ENCODE measurements around the gene FAM3D.

The FAM3D gene

DNA sequence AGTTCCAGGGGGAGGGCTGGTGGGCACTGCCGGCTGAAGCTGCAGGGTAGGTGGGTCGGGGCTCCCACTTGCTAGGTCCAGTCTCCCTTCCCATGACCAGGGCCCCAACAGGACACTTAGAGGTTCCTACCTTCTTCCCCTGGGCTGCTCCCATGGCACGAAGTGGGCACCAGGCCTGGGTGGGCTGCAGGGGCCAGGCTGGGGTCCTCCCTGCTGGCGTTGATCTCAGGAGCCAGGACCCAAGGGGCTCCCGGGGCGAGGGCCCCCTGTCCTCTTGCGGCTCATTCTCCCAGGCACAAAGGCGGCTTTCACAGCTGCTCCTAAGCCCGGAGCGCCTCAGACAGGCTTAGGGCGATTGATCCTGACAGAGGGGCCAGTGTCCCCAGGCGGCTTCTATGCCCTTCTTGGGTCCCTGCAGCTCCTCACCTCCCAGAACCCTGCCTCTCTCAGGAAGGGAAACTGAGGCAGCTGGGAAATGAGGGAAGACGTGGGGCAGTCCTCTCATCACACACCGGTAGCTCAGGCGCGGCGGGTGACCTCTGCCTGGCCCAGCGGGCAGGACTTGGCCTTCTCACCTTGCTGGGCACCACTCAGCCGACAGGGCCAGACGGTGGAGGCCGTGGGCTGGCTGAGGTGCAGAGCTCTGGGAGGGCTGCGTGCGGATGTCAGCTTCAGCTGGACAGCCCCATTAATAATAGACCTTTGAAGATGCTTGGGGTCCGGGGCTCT, 39.6 kb downstream of the FAM3D start:
- H3K9me2 ChIP-seq (replicated peaks; ENCODE audit: control insufficient read depth, low read length): no peaks in the 10 kb centered on the region
- no peaks in the 10 kb centered on the region for H3F3A ChIP-seq (ENCODE audit: control insufficient read depth, insufficient read depth)
- no peaks in the 10 kb centered on the region for H3K79me2 ChIP-seq (ENCODE audit: control insufficient read depth, low read length)
- no peaks in the 10 kb centered on the region for H3K36me3 ChIP-seq (ENCODE audit: control insufficient read depth, low read length)
- H3K4me3 ChIP-seq (ENCODE audit: low read length): no peak overlapping the region
- no peak overlapping the region for H3K4me2 ChIP-seq (ENCODE audit: low read length)
- TF ChIP-seq EZH2phosphoT487 (IDR thresholded peaks at IDR 0.05; ENCODE audit: borderline replicate concordance, low read length): no peak
- TF ChIP-seq, protein P1, sequence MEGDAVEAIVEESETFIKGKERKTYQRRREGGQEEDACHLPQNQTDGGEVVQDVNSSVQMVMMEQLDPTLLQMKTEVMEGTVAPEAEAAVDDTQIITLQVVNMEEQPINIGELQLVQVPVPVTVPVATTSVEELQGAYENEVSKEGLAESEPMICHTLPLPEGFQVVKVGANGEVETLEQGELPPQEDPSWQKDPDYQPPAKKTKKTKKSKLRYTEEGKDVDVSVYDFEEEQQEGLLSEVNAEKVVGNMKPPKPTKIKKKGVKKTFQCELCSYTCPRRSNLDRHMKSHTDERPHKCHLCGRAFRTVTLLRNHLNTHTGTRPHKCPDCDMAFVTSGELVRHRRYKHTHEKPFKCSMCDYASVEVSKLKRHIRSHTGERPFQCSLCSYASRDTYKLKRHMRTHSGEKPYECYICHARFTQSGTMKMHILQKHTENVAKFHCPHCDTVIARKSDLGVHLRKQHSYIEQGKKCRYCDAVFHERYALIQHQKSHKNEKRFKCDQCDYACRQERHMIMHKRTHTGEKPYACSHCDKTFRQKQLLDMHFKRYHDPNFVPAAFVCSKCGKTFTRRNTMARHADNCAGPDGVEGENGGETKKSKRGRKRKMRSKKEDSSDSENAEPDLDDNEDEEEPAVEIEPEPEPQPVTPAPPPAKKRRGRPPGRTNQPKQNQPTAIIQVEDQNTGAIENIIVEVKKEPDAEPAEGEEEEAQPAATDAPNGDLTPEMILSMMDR (IDR thresholded peaks at IDR 0.05; ENCODE audit: low read depth, low read length, poor library complexity, severe bottlenecking): no peak
- no peaks in the 10 kb centered on the region for H3K9me3 ChIP-seq (ENCODE audit: control insufficient read depth, insufficient read depth, low read length)
- H3K4me1 ChIP-seq (ENCODE audit: control insufficient read depth, low read length): peaks cover 6% of the 10 kb centered on the region
- H3K27ac ChIP-seq (ENCODE audit: low read depth, low read length): no peak overlapping the region
- peaks cover 13% of the 10 kb centered on the region for H3K27me3 ChIP-seq (ENCODE audit: control insufficient read depth, low read length)
- no peaks in the 10 kb centered on the region for H4K20me1 ChIP-seq (ENCODE audit: control insufficient read depth, insufficient read depth, low read depth, low read length)

DNA sequence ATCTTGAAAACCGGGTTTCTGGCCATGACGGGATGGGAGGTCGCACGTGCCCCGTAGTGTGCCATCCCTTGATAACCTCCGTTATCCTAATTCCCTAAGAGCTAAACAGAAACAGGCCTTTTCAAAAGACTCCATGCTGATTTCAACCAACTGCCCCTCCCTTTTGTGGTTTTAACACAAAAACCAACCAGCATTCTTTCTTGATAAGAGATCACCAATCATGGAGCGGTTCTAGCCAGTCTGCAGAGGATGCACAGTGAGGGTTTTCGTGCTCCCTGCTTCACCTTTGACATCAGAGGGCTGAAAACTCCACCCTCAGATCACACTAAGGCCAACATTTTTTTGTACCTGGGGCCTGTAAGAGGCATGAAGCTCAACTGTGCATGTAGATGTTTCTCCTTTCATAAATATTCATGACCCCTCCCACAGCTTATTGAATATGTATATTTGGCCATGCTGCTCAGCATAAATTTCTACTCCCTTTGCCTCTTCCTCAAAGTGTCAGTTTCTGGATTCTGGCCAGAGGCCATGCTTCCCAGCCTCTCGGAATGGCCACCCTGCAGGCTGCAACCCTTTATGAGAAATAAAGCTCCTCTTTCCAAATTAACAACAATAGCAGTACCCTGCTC, 41.3 kb downstream of the FAM3D start:
- Histone ChIP-seq H3K9me2 (replicated peaks; ENCODE audit: control insufficient read depth, low read length) (no peaks in the 10 kb centered on the region), H3F3A (ENCODE audit: control insufficient read depth, insufficient read depth) (no peaks in the 10 kb centered on the region), H3K4me1 (ENCODE audit: control insufficient read depth, low read length) (peaks cover 6% of the 10 kb centered on the region), H3K4me2 (ENCODE audit: low read length) (no peak overlapping the region), H3K9me3 (ENCODE audit: control insufficient read depth, insufficient read depth, low read length) (no peaks in the 10 kb centered on the region), H3K27ac (ENCODE audit: low read depth, low read length) (no peak overlapping the region), H3K4me3 (ENCODE audit: low read length) (no peak overlapping the region), H3K79me2 (ENCODE audit: control insufficient read depth, low read length) (no peaks in the 10 kb centered on the region), H3K36me3 (ENCODE audit: control insufficient read depth, low read length) (no peaks in the 10 kb centered on the region), H3K27me3 (ENCODE audit: control insufficient read depth, low read length) (peaks cover 2% of the 10 kb centered on the region; the same call in 1 of the 2 replicates), H4K20me1 (ENCODE audit: control insufficient read depth, insufficient read depth, low read depth, low read length) (no peaks in the 10 kb centered on the region)
- TF ChIP-seq, protein P1 (IDR thresholded peaks at IDR 0.05; ENCODE audit: low read depth, low read length, poor library complexity, severe bottlenecking): no peak
- no peak for TF ChIP-seq EZH2phosphoT487 (IDR thresholded peaks at IDR 0.05; ENCODE audit: borderline replicate concordance, low read length)

DNA sequence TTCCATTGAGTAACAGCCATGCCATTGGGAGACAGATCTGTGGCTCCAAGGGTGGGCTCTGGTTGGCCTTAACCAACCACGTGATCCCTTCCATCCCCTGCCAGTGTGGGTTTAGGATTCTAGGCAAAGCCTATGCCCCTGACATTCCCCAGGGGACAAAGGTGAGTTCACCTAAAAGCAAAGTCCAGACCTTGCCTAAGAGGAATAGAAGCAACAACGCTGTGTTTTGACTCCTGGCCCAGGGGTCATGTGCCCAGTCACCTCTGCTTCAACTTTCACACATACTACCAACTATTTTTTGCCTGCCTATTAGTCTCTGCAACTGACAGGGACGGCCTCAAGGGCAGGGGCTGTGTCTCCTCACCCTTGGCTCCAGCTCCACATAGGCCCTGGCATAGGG, 42.0 kb downstream of the FAM3D start:
- H3F3A ChIP-seq (ENCODE audit: control insufficient read depth, insufficient read depth): no peaks in the 10 kb centered on the region
- no peaks in the 10 kb centered on the region for H3K36me3 ChIP-seq (ENCODE audit: control insufficient read depth, low read length)
- 0 out of 2 replicates have a peak, but pooled peaks cover 2% of the 10 kb centered on the region for H3K27me3 ChIP-seq (ENCODE audit: control insufficient read depth, low read length)
- no peak overlapping the region for H3K4me3 ChIP-seq (ENCODE audit: low read length)
- H3K9me2 ChIP-seq (replicated peaks; ENCODE audit: control insufficient read depth, low read length): no peaks in the 10 kb centered on the region
- H3K4me2 ChIP-seq (ENCODE audit: low read length): no peak overlapping the region
- peaks cover 1% of the 10 kb centered on the region for H3K4me1 ChIP-seq (ENCODE audit: control insufficient read depth, low read length)
- H3K9me3 ChIP-seq (ENCODE audit: control insufficient read depth, insufficient read depth, low read length): no peaks in the 10 kb centered on the region
- TF ChIP-seq, protein P1 (IDR thresholded peaks at IDR 0.05; ENCODE audit: low read depth, low read length, poor library complexity, severe bottlenecking): no peak
- no peak for TF ChIP-seq EZH2phosphoT487 (IDR thresholded peaks at IDR 0.05; ENCODE audit: borderline replicate concordance, low read length)
- no peaks in the 10 kb centered on the region for H4K20me1 ChIP-seq (ENCODE audit: control insufficient read depth, insufficient read depth, low read depth, low read length)
- H3K27ac ChIP-seq (ENCODE audit: low read depth, low read length): no peak overlapping the region
- H3K79me2 ChIP-seq (ENCODE audit: control insufficient read depth, low read length): no peaks in the 10 kb centered on the region

Measured in DOHH2 (cell line).